ENCODE measurements around the gene TM6SF1. TPM values are rescaled to one million over a fixed set of nuclear protein-coding genes. Genes with fewer than 3 reads are reported as not detected.
"Not testable (repeated sequence)": the region's sequence is repeated elsewhere in the genome, so short reads cannot be mapped to it uniquely, and the experiment has no call there.

Gene TM6SF1
- total and polyA plus RNA-seq, 2 of the 4 experiments (the other 2 are of a cell fraction) = 1.6 to 1.9 TPM

DNA sequence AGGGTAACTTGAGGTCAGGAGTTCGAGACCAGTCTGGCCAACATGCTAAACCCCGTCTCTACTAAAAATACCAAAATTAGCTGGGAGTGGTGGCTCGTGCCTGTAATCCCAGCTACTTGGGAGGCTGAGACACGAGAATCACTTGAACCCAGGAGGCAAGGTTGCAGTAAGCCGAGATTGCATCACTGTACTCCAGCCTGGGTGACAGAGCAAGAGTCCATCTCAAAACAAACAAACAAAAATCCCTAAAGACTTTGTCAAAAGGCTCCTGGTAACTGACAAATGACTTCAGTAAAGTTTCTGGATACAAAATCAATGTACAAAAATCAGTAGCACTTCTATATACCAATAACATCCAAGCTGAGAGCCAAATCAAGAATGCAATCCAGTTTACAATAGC lies 62.1 kb downstream of the TM6SF1 start:
- H2AK5ac ChIP-seq (ENCODE audit: low read depth, low read length); H3K27me3 ChIP-seq (ENCODE audit: control insufficient read depth, insufficient read depth, low read length); DNase-seq; POLR2A ChIA-PET (ENCODE audit: unreplicated experiment); intact Hi-C loops (cut with micrococcal nuclease); H2AK9ac ChIP-seq (replicated peaks; ENCODE audit: low read depth, low read length, poor library complexity); H3K4ac ChIP-seq (ENCODE audit: low read depth, low read length); H2BK5ac ChIP-seq (ENCODE audit: low read depth, low read length, poor library complexity, severe bottlenecking); H3K9me1 ChIP-seq (ENCODE audit: insufficient read depth, low read length); H3K9me3 ChIP-seq (ENCODE audit: control insufficient read depth, insufficient read depth, low read length); H3K18ac ChIP-seq (ENCODE audit: low read depth, low read length); H3K4me2 ChIP-seq (ENCODE audit: low read depth, low read length); H2BK20ac ChIP-seq (ENCODE audit: low read depth, low read length); H2AFZ ChIP-seq (replicated peaks; ENCODE audit: low read length, poor library complexity); H4K91ac ChIP-seq (ENCODE audit: insufficient read depth, low read depth, low read length); H3K23ac ChIP-seq (ENCODE audit: low read depth, low read length); CTCF ChIA-PET; H3K9ac ChIP-seq (ENCODE audit: low read depth, low read length); H2BK120ac ChIP-seq (ENCODE audit: low read depth, low read length); H3K4me3 ChIP-seq (ENCODE audit: insufficient read depth, low read depth, low read length); BruUV-seq (replicated peaks); H3K36me3 ChIP-seq (ENCODE audit: control insufficient read depth, insufficient read depth, low read length); dilution Hi-C loops (cut with HindIII; ENCODE audit: low sequenced_read_pairs, unreplicated experiment); H4K5ac ChIP-seq (ENCODE audit: low read depth, low read length); in situ Hi-C loops (cut with MboI; ENCODE audit: low sequenced_read_pairs); H3K56ac ChIP-seq (ENCODE audit: extremely low read depth, insufficient read depth, low read length); H3K4me1 ChIP-seq (ENCODE audit: control insufficient read depth, insufficient read depth, low read length); H2BK15ac ChIP-seq (ENCODE audit: low read depth, low read length); ATAC-seq (ENCODE audit: low read depth); H4K8ac ChIP-seq (ENCODE audit: low read depth in 2 of 2, low read length in 2 of 2); H3K14ac ChIP-seq (replicated peaks; ENCODE audit: low read depth, low read length); H3K27ac ChIP-seq (ENCODE audit: insufficient read depth, low read length): not testable (repeated sequence)
- peaks cover 17% of the 10 kb centered on the region for H4K20me1 ChIP-seq (ENCODE audit: insufficient read depth, low read length)
- no CpG with 5 or more reads among the region's 5 CpGs for WGBS, 2 experiments (ENCODE audit: extremely low coverage in 2 of 2, insufficient read length in 1 of 2)
- H3K79me1 ChIP-seq (ENCODE audit: low read depth in 1 of 2, low read length in 2 of 2) = peaks cover 22 to 53% of the 10 kb centered on the region in 2 experiments
